Fibroblast of lung (primary cell): ENCODE measurements around the gene LUC7L3. TPM values are rescaled to one million over a fixed set of nuclear protein-coding genes. Genes with fewer than 3 reads are reported as not detected.

Source experiments
- DNase-seq, 2 donors: peaks; one replicate each; pipeline versions ENCODE4 v3.0.0 to v3.0.0-alpha.2; 2010; ENCODE audit warnings: low read depth in 2 of 2
- H2AFZ ChIP-seq: 2 replicates; pipeline ENCODE4 v1.5.1; 2012; ENCODE audit warnings: low read length, control low read depth, inconsistent platforms
- H3K27ac ChIP-seq: 2 replicates; pipeline ENCODE4 v1.5.1; 2011; ENCODE audit warnings: low read length, control low read depth; ENCODE audit not compliant: insufficient read depth
- H3K27me3 ChIP-seq: 2 replicates; pipeline ENCODE4 v1.5.1; 2011; ENCODE audit warnings: mild to moderate bottlenecking, low read length; ENCODE audit not compliant: control insufficient read depth, insufficient read depth
- H3K36me3 ChIP-seq: 2 replicates; pipeline ENCODE4 v1.5.1; 2011; ENCODE audit warnings: low read length; ENCODE audit not compliant: control insufficient read depth, insufficient read depth
- H3K4me1 ChIP-seq: 2 replicates; pipeline ENCODE4 v1.5.1; 2011; ENCODE audit warnings: low read length; ENCODE audit not compliant: control insufficient read depth, insufficient read depth; ENCODE audit errors: extremely low read depth
- H3K4me2 ChIP-seq: 2 replicates; pipeline ENCODE4 v1.5.1; 2011; ENCODE audit warnings: low read length, control low read depth; ENCODE audit not compliant: insufficient read depth; ENCODE audit errors: extremely low read depth
- H3K4me3 ChIP-seq, 4 experiments: fragments of 200-600 bp in 1 of 4; sonication (generic) in 1 of 4; replicated peaks in 1 of 4; 2 replicates each; pipeline ENCODE4 v1.5.1; 2011 to 2016; ENCODE audit warnings: low read length in 4 of 4, low read depth in 3 of 4, mild to moderate bottlenecking in 3 of 4, control low read depth in 2 of 4, inconsistent platforms in 1 of 4, mixed read lengths in 1 of 4; ENCODE audit not compliant: insufficient read depth in 1 of 4; ENCODE audit errors: control extremely low read depth in 1 of 4
- H3K79me2 ChIP-seq: 2 replicates; pipeline ENCODE4 v1.5.1; 2012; ENCODE audit warnings: mild to moderate bottlenecking, low read length, inconsistent platforms; ENCODE audit not compliant: control insufficient read depth, insufficient read depth
- H3K9ac ChIP-seq: 2 replicates; pipeline ENCODE4 v1.5.1; 2011; ENCODE audit warnings: mild to moderate bottlenecking, low read length, control low read depth; ENCODE audit not compliant: insufficient read depth
- H3K9me3 ChIP-seq: 2 replicates; pipeline ENCODE4 v1.5.1; 2012; ENCODE audit warnings: low read depth, low read length; ENCODE audit not compliant: control insufficient read depth, insufficient read depth
- H4K20me1 ChIP-seq: 2 replicates; pipeline ENCODE4 v1.5.1; 2011; ENCODE audit warnings: low read length; ENCODE audit not compliant: control insufficient read depth, insufficient read depth; ENCODE audit errors: extremely low read depth
- CTCF ChIP-seq, 2 donors: IDR thresholded peaks in 1 of 2; conservative IDR thresholded peaks in 1 of 2; 1 replicate in 1 of 2; 2 replicates in 1 of 2; pipeline ENCODE4 v1.5.1; 2011 to 2012; ENCODE audit warnings: low read length in 2 of 2, control low read depth in 1 of 2, inconsistent platforms in 1 of 2, low read depth in 1 of 2, mild to moderate bottlenecking in 1 of 2
- EZH2 ChIP-seq: IDR thresholded peaks from 2 replicates; pipeline ENCODE4 v1.5.1; 2012; ENCODE audit warnings: low read length, control low read depth, mild to moderate bottlenecking; ENCODE audit errors: missing control alignments
- polyA plus RNA-seq, 2 donors: library from polyadenylated mRNA; depleted of rRNA in 1 of 2; stranded (reverse) in 1 of 2; unstranded in 1 of 2; fragments of >200 nt; gene quantifications; 2 replicates each; pipeline ENCODE4 v1.2.1, GENCODE V29; 2011 to 2012; ENCODE audit warnings: missing spikeins in 1 of 2
- total RNA-seq: library from RNA; depleted of rRNA; stranded (reverse); fragments of >200 nt; gene quantifications from 2 replicates; pipeline ENCODE4 v1.2.1, GENCODE V29; 2014

LUC7L3 gene
- total and polyA plus RNA-seq, 2 donors (not counting 1 experiment from before 2014, with no cell fraction given) = 35.2 to 56.5 TPM

DNA sequence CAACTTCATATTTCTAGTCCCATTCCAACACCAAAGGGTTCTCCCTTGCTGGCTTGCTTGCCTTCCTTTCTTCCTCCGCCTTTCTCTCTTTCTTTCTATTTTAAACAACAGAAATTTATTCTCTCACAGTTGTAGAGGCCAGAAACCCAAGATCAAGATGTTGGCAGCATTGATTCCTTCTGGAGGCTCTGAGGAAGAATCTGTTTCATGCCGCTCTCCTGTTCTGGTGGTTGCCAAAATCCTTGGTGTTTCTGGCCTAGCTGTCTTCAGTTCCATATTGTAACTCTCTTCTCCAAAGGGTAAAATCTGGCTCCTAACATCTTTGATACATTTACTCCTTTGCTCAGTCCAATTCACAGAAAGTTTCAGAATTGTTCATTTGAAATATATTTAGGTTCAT, 50.9 kb downstream of the LUC7L3 start:
- Histone ChIP-seq H2AFZ (no peak overlapping the region), H3K27ac (no peak overlapping the region), H3K4me3 (no peak overlapping the region), H3K4me1 (no peaks in the 10 kb centered on the region), H3K9ac (no peak overlapping the region), H3K27me3 (no peaks in the 10 kb centered on the region), H3K79me2 (no peaks in the 10 kb centered on the region), H3K36me3 (no peaks in the 10 kb centered on the region), H3K4me2 (no peak overlapping the region), H3K9me3 (no peaks in the 10 kb centered on the region), H4K20me1 (no peaks in the 10 kb centered on the region)
- TF ChIP-seq EZH2 (no peak), CTCF (conservative IDR thresholded peaks at IDR 0.05 in 1 of 2, IDR thresholded peaks at IDR 0.05 in 1 of 2; ENCODE audit: low read depth in 1 of 2, low read length in 2 of 2) (no peak)
- no peak for DNase-seq

GRCh38 chr17:50771991-50772785, 52.8 kb downstream of the LUC7L3 start:
- Histone ChIP-seq H3K4me2 (no peak overlapping the region), H3K27ac (no peak overlapping the region), H3K4me3 (no peak overlapping the region), H3K9me3 (no peaks in the 10 kb centered on the region), H2AFZ (no peak overlapping the region), H3K27me3 (no peaks in the 10 kb centered on the region), H3K36me3 (no peaks in the 10 kb centered on the region), H3K79me2 (no peaks in the 10 kb centered on the region), H3K9ac (no peak overlapping the region), H4K20me1 (no peaks in the 10 kb centered on the region), H3K4me1 (no peaks in the 10 kb centered on the region)
- TF ChIP-seq EZH2 = no peak
- TF ChIP-seq CTCF (conservative IDR thresholded peaks at IDR 0.05 in 1 of 2, IDR thresholded peaks at IDR 0.05 in 1 of 2; ENCODE audit: low read depth in 1 of 2, low read length in 2 of 2) = no peak
- no peak for DNase-seq

DNA sequence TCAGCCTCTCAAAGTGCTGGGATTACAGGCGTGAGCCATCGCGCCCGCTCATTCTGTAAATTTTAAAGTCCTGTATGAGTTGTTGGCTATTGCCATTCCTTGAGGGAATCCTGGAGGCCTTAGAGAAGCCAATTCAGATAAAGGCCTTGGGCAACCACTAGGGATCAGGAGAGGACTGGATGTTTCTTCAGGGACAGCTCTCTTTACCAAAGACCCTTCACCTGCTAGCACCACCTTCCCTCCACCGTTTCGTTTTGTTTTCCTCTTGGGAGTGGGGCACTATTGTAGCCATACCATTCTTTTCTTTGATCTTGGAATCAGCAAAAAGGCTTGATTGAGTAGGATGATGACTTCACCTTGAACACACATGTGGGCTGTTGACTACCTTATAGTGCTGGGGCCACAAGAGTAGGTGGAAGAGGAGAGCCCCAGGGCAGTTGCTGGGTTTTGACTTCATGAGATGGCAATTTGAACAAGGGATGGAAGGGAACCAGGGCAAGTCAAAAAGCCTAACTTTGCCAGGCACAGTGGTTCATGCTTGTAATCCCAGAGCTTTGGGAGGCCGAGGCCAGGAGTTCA, 54.9 kb downstream of the LUC7L3 start:
- TF ChIP-seq CTCF (conservative IDR thresholded peaks at IDR 0.05 in 1 of 2, IDR thresholded peaks at IDR 0.05 in 1 of 2; ENCODE audit: low read depth in 1 of 2, low read length in 2 of 2) = no peak
- no peak for TF ChIP-seq EZH2
- no peaks in the 10 kb centered on the region for H3K36me3 ChIP-seq
- no peak overlapping the region for H3K27ac ChIP-seq
- H2AFZ ChIP-seq = no peak overlapping the region
- no peak overlapping the region for H3K4me3 ChIP-seq
- no peak overlapping the region for H3K4me2 ChIP-seq
- H3K79me2 ChIP-seq = no peaks in the 10 kb centered on the region
- H3K9ac ChIP-seq = no peak overlapping the region
- H4K20me1 ChIP-seq = no peaks in the 10 kb centered on the region
- no peaks in the 10 kb centered on the region for H3K27me3 ChIP-seq
- H3K9me3 ChIP-seq = no peaks in the 10 kb centered on the region
- H3K4me1 ChIP-seq = no peaks in the 10 kb centered on the region
- DNase-seq = no peak
